Stimulated activated naive B cell treated with anti-CD40 and anti-IgM and Interleukin-4, amounts not matched to agents 10 μg/mL and 1 μg/mL and 100 μg/mL, for 72 hours (primary cell): ENCODE results near the gene PDK4.

Experiments
- ATAC-seq, 2 donors: fragments of 150-1000 bp; cut with Tn5 transposase; replicated peaks; 2 replicates each; pipeline ENCODE4 v1.10.0; 2021; ENCODE audit warnings: moderate library complexity in 1 of 2
- DNase-seq: peaks from one replicate; pipeline ENCODE4 v3.0.0; 2021
- H3K27ac Mint-ChIP-seq: one replicate; pipeline ENCODE4 v1.8.0; 2022; ENCODE audit warnings: mild to moderate bottlenecking, mixed read lengths
- H3K27me3 Mint-ChIP-seq, 2 donors: one replicate each; pipeline ENCODE4 v1.8.0; 2022; ENCODE audit warnings: mixed read lengths in 2 of 2
- H3K36me3 Mint-ChIP-seq, 2 donors: one replicate each; pipeline ENCODE4 v1.8.0; 2022; ENCODE audit warnings: mixed read lengths in 2 of 2, mild to moderate bottlenecking in 1 of 2
- H3K4me1 Mint-ChIP-seq, 2 donors: one replicate each; pipeline ENCODE4 v1.8.0; 2022; ENCODE audit warnings: mixed read lengths in 2 of 2, mild to moderate bottlenecking in 1 of 2
- H3K4me3 Mint-ChIP-seq, 2 donors: one replicate each; pipeline ENCODE4 v1.8.0; 2022; ENCODE audit warnings: mild to moderate bottlenecking in 2 of 2, mixed read lengths in 2 of 2, moderate library complexity in 1 of 2
- H3K9me3 Mint-ChIP-seq, 2 donors: one replicate each; pipeline ENCODE4 v1.8.0; 2022; ENCODE audit warnings: mixed read lengths in 2 of 2, mild to moderate bottlenecking in 1 of 2

The PDK4 gene

DNA sequence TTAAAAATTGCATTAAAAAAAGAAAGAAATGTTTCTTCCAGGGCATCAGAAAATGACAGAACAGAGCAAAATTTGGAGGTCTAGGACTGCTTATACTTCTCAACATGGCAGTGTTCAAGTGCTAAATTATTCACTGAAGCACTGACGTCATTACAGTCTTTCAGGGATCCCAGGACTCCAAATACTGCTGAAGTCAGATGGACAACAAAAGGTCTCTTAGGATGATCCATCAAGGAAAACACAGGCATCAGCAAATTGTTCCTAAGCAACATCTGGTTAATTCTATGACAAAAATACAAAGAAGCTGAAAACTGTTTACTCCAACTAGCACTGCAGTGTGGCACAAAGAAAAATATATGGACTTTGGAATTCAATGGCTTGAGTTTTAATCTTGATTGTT lies 52.1 kb downstream of the PDK4 start:
- H3K4me3 Mint-ChIP-seq: no peak overlapping the region
- no peaks in the 10 kb centered on the region for H3K9me3 Mint-ChIP-seq
- peaks cover 3 to 10% of the 10 kb centered on the region in 2 donors for H3K4me1 Mint-ChIP-seq
- H3K36me3 Mint-ChIP-seq: no peaks in the 10 kb centered on the region
- no peak overlapping the region for H3K27ac Mint-ChIP-seq
- no peak for DNase-seq
- H3K27me3 Mint-ChIP-seq: no peaks in the 10 kb centered on the region
- no peak for ATAC-seq

DNA sequence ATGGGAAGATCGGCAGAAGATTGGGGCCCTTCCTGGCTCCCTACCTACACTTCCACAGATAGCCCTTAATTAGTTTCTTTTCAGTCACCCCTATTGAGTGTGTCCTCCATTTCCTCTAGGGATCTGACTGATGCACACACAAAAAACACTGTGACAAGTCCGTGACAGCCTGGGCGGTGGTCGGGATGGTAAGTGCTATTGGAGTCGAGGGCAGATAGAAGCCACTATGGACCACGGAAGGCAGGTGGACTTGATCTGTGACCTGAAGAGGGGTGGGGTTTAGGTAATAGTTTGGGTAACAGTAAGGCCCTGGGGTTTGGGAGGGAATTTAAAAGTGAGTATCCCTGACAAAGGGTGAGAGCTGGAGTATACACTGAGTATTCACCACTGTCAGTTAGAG lies 53.0 kb downstream of the PDK4 start:
- Mint-ChIP-seq H3K27me3 (no peaks in the 10 kb centered on the region), H3K4me3 (no peak overlapping the region), H3K27ac (no peak overlapping the region), H3K4me1 (peaks cover 3 to 10% of the 10 kb centered on the region in 2 donors), H3K36me3 (no peaks in the 10 kb centered on the region), H3K9me3 (no peaks in the 10 kb centered on the region)
- DNase-seq (no peak), ATAC-seq (no peak)

GRCh38 chr7:95540366-95540765 lies 56.0 kb downstream of the PDK4 start:
- no peaks in the 10 kb centered on the region for H3K36me3 Mint-ChIP-seq
- no peak for DNase-seq
- no peak overlapping the region for H3K27ac Mint-ChIP-seq
- H3K4me1 Mint-ChIP-seq: peaks cover 1 to 6% of the 10 kb centered on the region in 2 donors
- H3K27me3 Mint-ChIP-seq: no peaks in the 10 kb centered on the region
- ATAC-seq: no peak
- H3K9me3 Mint-ChIP-seq: no peaks in the 10 kb centered on the region
- no peak overlapping the region for H3K4me3 Mint-ChIP-seq

- Mint-ChIP-seq H3K36me3 (no peaks in the 10 kb centered on the region), H3K27me3 (peaks cover 0 to 8% of the 10 kb centered on the region in 2 donors), H3K9me3 (no peaks in the 10 kb centered on the region), H3K4me3 (no peak overlapping the region), H3K4me1 (no peaks in the 10 kb centered on the region), H3K27ac (no peak overlapping the region)
- ATAC-seq: no peak
- no peak for DNase-seq
These were observed 56.9 kb downstream of the PDK4 start for GRCh38 chr7:95539426-95539825.

DNA sequence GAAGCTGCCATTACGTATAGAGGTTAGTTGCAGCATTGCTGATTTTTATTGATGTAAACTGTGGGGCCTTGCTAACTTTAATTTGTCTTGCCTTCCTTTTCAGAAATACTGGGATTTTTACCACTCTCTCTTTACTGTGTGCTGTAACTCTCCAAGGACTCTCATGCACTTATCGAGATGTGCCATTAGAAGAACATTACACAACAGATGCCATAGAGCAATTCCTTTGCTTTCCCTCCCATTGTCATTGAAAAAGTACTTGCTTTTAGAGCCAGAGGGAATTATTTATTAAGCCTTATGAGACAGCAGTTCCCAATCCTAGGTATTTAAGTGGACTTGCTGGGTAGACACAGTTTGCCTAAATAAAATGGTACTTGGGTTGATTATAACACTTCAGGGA lies 58.8 kb downstream of the PDK4 start:
- DNase-seq (no peak), ATAC-seq (no peak)
- H3K27me3 Mint-ChIP-seq: peaks cover 0 to 11% of the 10 kb centered on the region in 2 donors
- H3K9me3 Mint-ChIP-seq: no peaks in the 10 kb centered on the region
- H3K36me3 Mint-ChIP-seq: no peaks in the 10 kb centered on the region
- H3K4me1 Mint-ChIP-seq: no peaks in the 10 kb centered on the region
- H3K27ac Mint-ChIP-seq: no peak overlapping the region
- no peak overlapping the region for H3K4me3 Mint-ChIP-seq

- Mint-ChIP-seq H3K27ac (no peak overlapping the region), H3K9me3 (no peaks in the 10 kb centered on the region)
These were observed 59.5 kb downstream of the PDK4 start for GRCh38 chr7:95536656-95537311.

GRCh38 chr7:95535662-95536061 lies 60.7 kb downstream of the PDK4 start:
- DNase-seq: no peak
- no peak for ATAC-seq
- Mint-ChIP-seq H3K27ac (no peak overlapping the region), H3K9me3 (no peaks in the 10 kb centered on the region), H3K36me3 (no peaks in the 10 kb centered on the region), H3K4me1 (no peaks in the 10 kb centered on the region), H3K4me3 (no peak overlapping the region), H3K27me3 (peaks cover 0 to 11% of the 10 kb centered on the region in 2 donors)

More at GRCh38 chr7:95536656-95537311, 59.5 kb downstream of the PDK4 start:
- no peak for ATAC-seq
- Mint-ChIP-seq H3K4me1 (no peaks in the 10 kb centered on the region), H3K27me3 (peaks cover 0 to 11% of the 10 kb centered on the region in 2 donors), H3K36me3 (no peaks in the 10 kb centered on the region), H3K4me3 (no peak overlapping the region)
- no peak for DNase-seq

- peaks cover 0 to 11% of the 10 kb centered on the region in 2 donors for H3K27me3 Mint-ChIP-seq
- H3K27ac Mint-ChIP-seq: no peak overlapping the region
- no peaks in the 10 kb centered on the region for H3K36me3 Mint-ChIP-seq
- no peaks in the 10 kb centered on the region for H3K4me1 Mint-ChIP-seq
- DNase-seq: no peak
- H3K4me3 Mint-ChIP-seq: no peak overlapping the region
- no peak for ATAC-seq
- H3K9me3 Mint-ChIP-seq: no peaks in the 10 kb centered on the region
These were observed 61.5 kb downstream of the PDK4 start for GRCh38 chr7:95534796-95535195.
